NB4 (cell line): ENCODE results near the gene PKP1.
"Not testable (repeated sequence)": the region's sequence is repeated elsewhere in the genome, so short reads cannot be mapped to it uniquely, and the experiment has no call there.

Experiments used
- DNase-seq: peaks from one replicate; pipeline ENCODE4 v3.0.0; 2010; ENCODE audit warnings: low read depth
- H3K4me3 ChIP-seq: one replicate; pipeline ENCODE4 v1.5.1; 2011; ENCODE audit warnings: mild to moderate bottlenecking, low read depth, low read length, moderate library complexity
- MAX ChIP-seq: IDR thresholded peaks from 2 replicates; pipeline ENCODE4 v1.6.1; 2011; ENCODE audit warnings: low read depth, low read length
- MYC ChIP-seq: IDR thresholded peaks from 2 replicates; pipeline ENCODE4 v1.6.1; 2011; ENCODE audit warnings: low read depth, low read length
- POLR2A ChIP-seq: IDR thresholded peaks from 2 replicates; pipeline ENCODE4 v1.6.1; 2011; ENCODE audit warnings: mild to moderate bottlenecking; ENCODE audit not compliant: insufficient read length; ENCODE audit errors: extremely low read depth
- TF ChIP-seq, protein P1 (sequence below): IDR thresholded peaks from one replicate; pipeline ENCODE4 v1.5.1; 2012; ENCODE audit warnings: low read depth, low read length

The PKP1 gene

DNA sequence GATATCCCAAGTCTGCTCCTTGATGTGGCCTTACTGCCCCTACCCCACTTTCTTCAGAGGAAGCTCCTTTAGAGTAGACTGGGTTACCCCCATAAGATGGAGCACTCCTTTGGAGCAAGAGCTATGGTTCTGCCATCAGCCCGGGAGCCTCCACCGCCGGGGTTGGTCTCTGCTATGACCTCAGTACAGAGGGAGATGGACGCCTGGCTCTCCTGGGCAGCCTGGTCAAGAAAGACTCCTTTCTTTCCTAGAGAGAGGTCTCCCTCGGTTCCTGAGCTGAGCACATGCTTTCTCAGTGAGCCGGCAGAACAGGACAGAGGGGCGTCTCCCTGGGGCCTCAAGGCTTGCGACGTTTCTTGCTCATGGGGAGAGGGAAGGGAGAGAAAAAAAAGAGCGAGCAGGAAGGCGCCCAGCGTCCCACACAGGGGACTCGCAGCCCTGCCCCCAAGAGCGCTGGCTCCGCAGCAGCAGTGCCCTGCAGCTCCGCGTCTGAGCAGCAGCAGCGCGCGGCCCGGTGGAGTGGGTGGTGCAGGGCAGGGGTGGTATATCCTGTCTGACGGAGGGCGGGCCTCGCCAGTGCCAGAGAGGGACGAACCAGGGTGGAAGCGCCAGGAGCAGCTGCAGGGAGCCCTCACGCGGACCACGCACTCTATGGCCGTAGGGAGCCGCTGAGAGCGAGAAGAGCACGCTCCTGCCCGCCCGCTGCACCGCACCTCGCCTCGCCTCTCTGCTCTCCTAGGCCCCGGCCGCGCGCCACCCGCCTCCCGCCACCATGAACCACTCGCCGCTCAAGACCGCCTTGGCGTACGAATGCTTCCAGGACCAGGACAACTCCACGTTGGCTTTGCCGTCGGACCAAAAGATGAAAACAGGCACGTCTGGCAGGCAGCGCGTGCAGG lies at the start of gene PKP1:
PKP1 (plus strand) TSS at position 576 of the 899 bp plus-strand sequence; CDS start at position 773, 197 bp downstream.
- no peak for TF ChIP-seq MAX
- TF ChIP-seq, protein P1, sequence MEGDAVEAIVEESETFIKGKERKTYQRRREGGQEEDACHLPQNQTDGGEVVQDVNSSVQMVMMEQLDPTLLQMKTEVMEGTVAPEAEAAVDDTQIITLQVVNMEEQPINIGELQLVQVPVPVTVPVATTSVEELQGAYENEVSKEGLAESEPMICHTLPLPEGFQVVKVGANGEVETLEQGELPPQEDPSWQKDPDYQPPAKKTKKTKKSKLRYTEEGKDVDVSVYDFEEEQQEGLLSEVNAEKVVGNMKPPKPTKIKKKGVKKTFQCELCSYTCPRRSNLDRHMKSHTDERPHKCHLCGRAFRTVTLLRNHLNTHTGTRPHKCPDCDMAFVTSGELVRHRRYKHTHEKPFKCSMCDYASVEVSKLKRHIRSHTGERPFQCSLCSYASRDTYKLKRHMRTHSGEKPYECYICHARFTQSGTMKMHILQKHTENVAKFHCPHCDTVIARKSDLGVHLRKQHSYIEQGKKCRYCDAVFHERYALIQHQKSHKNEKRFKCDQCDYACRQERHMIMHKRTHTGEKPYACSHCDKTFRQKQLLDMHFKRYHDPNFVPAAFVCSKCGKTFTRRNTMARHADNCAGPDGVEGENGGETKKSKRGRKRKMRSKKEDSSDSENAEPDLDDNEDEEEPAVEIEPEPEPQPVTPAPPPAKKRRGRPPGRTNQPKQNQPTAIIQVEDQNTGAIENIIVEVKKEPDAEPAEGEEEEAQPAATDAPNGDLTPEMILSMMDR = no peak
- H3K4me3 ChIP-seq = no peak within 1 kb of the TSS
- DNase-seq = no peak

GRCh38 chr1:201239646-201240045 lies 43.7 kb upstream of the PKP1 start:
- not testable (repeated sequence) for H3K4me3 ChIP-seq, DNase-seq

- no peak overlapping the region for H3K4me3 ChIP-seq
- TF ChIP-seq POLR2A (no peak), MYC (no peak), MAX (no peak)
- TF ChIP-seq, protein P1 = no peak
- no peak for DNase-seq
These were observed 43.1 kb upstream of the PKP1 start for GRCh38 chr1:201240171-201240570.

DNA sequence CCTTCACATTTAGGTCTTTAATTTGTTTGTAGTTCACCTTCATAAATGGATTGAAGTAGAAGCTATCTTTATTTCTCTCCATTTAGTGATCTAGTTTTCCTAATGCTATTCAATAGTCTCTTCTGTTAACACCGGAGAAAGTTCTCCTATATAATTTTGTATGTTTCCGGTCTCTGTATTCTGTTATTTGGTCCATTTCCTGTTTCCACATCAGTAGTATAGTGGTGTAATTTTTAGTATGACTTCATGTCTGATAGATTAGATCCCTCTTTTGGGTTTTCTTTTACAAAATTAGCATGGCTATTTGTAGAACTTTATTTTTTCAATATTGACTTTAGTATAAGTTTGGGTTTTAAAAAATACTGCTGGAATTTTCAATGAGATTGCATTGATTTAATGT lies 41.6 kb upstream of the PKP1 start:
- TF ChIP-seq MYC (no peak), POLR2A (no peak)
- TF ChIP-seq, protein P1 = no peak
- H3K4me3 ChIP-seq = no peak overlapping the region
- no peak for DNase-seq

- TF ChIP-seq POLR2A (no peak), MYC (no peak), MAX (no peak)
- TF ChIP-seq, protein P1 = no peak
- H3K4me3 ChIP-seq = no peak overlapping the region
- DNase-seq = no peak
These were observed 38.2 kb upstream of the PKP1 start for GRCh38 chr1:201245082-201245481.

DNA sequence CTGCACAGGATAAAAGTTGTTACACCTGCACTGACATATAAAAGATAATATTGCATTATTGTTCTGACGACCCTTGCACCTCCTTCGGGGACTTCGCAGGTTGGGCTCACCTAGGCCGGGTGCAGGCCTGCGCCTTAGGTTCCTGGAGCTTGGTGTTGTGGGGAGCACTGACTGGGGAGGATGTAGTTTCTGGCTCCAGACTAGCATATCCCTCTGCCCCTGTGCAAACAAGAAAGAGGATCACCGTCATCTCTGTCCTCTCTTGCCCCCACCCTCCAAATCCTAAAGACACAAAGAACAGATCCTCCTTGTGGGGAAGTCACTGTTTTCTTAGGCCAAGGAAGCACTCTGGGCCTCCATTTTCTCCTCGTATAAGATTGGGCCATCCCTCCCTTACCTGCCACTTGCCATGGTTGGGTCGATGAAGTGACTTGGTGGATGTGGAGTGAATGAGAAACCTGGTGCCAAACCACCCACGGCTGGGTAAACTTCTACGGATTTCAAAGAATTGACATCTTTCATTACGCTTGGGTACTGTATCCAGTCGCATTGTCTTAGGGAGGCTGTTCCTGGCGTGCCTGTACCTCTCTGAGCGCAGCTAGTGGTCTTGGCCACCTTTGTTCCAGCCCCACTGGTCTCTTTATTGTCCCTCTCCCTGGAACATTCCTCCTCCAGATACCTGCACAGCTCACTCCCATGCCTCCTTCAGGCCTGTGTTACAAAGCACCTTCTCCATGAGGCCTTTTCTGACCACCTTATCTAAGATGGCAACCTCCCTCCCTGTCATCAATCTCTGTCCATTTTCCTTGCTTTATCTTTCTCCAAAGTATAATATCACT lies 34.4 kb upstream of the PKP1 start:
- no peak for DNase-seq
- H3K4me3 ChIP-seq = no peak overlapping the region
- no peak for TF ChIP-seq MAX
- TF ChIP-seq MYC = no peak
- TF ChIP-seq POLR2A = no peak
- TF ChIP-seq, protein P1 = no peak
